Limb (tissue), 2 donors: ENCODE measurements around the gene ZCCHC4.
A peak's percentile ranks its signal among the peaks of the same experiment; 100 is the strongest.
"Not testable (repeated sequence)": the region's sequence is repeated elsewhere in the genome, so short reads cannot be mapped to it uniquely, and the experiment has no call there.

Experiments
- DNase-seq, 2 donors: peaks; one replicate each; pipeline ENCODE4 v3.0.0-alpha.2; 2016; ENCODE audit errors: extremely low spot score in 2 of 2

The ZCCHC4 gene

GRCh38 chr4:25320773-25321172 lies 8.2 kb downstream of the ZCCHC4 start:
- no peak for DNase-seq

- DNase-seq: no peak
These were observed 9.1 kb downstream of the ZCCHC4 start for GRCh38 chr4:25321703-25322102.

- DNase-seq: not testable (repeated sequence)
These were observed 15.9 kb downstream of the ZCCHC4 start for GRCh38 chr4:25328463-25328862.

- DNase-seq: no peak
These were observed 17.8 kb downstream of the ZCCHC4 start for GRCh38 chr4:25330335-25330734.

GRCh38 chr4:25330905-25331808 lies 18.6 kb downstream of the ZCCHC4 start:
- DNase-seq: no peak

GRCh38 chr4:25343671-25344070 lies 31.1 kb downstream of the ZCCHC4 start:
- DNase-seq: no peak

GRCh38 chr4:25345744-25346143 lies 33.2 kb downstream of the ZCCHC4 start:
- no peak for DNase-seq

- no peak for DNase-seq
These were observed 34.3 kb downstream of the ZCCHC4 start for GRCh38 chr4:25346913-25347312.

GRCh38 chr4:25347473-25347872 lies 34.9 kb downstream of the ZCCHC4 start:
- DNase-seq: no peak

GRCh38 chr4:25347971-25348370 lies 35.4 kb downstream of the ZCCHC4 start:
- no peak for DNase-seq

- DNase-seq: no peak
These were observed 38.0 kb downstream of the ZCCHC4 start for GRCh38 chr4:25350561-25350960.

- DNase-seq: no peak
These were observed 39.3 kb downstream of the ZCCHC4 start for GRCh38 chr4:25351777-25352416.

GRCh38 chr4:25356068-25356467 lies 43.5 kb downstream of the ZCCHC4 start:
- no peak for DNase-seq

- DNase-seq: no peak
These were observed 46.1 kb downstream of the ZCCHC4 start for GRCh38 chr4:25358515-25359275.

- no peak for DNase-seq
These were observed 48.7 kb downstream of the ZCCHC4 start for GRCh38 chr4:25361253-25361652.

GRCh38 chr4:25367004-25367621 lies 54.5 kb downstream of the ZCCHC4 start:
- DNase-seq: peak in 1 of 2 donors; percentile 24

- no peak for DNase-seq
These were observed 55.3 kb downstream of the ZCCHC4 start for GRCh38 chr4:25367877-25368276.

- no peak for DNase-seq
These were observed 55.7 kb downstream of the ZCCHC4 start for GRCh38 chr4:25368315-25368714.

GRCh38 chr4:25370242-25370641 lies 57.7 kb downstream of the ZCCHC4 start:
- DNase-seq: no peak

- not testable (repeated sequence) for DNase-seq
These were observed 60.0 kb downstream of the ZCCHC4 start for GRCh38 chr4:25372549-25372948.

GRCh38 chr4:25376754-25377571 lies 64.4 kb downstream of the ZCCHC4 start, which contains the start of gene ANAPC4:
Gene ANAPC4, plus strand, starts transcription at chr4:25377263. Its CDS starts 165 bp downstream, at chr4:25377428.
- peak; percentile 92 to 96 for DNase-seq
